HG03442 (cell line): ENCODE data around the gene SNU13.
"Not testable (repeated sequence)": the region's sequence is repeated elsewhere in the genome, so short reads cannot be mapped to it uniquely, and the experiment has no call there.

Source experiments
- ATAC-seq: cut with Tn5 transposase; IDR thresholded peaks from one replicate; pipeline ENCODE4 v1.9.1; 2021; ENCODE audit warnings: mild to moderate bottlenecking, moderate library complexity; ENCODE audit not compliant: unreplicated experiment

SNU13 gene

DNA sequence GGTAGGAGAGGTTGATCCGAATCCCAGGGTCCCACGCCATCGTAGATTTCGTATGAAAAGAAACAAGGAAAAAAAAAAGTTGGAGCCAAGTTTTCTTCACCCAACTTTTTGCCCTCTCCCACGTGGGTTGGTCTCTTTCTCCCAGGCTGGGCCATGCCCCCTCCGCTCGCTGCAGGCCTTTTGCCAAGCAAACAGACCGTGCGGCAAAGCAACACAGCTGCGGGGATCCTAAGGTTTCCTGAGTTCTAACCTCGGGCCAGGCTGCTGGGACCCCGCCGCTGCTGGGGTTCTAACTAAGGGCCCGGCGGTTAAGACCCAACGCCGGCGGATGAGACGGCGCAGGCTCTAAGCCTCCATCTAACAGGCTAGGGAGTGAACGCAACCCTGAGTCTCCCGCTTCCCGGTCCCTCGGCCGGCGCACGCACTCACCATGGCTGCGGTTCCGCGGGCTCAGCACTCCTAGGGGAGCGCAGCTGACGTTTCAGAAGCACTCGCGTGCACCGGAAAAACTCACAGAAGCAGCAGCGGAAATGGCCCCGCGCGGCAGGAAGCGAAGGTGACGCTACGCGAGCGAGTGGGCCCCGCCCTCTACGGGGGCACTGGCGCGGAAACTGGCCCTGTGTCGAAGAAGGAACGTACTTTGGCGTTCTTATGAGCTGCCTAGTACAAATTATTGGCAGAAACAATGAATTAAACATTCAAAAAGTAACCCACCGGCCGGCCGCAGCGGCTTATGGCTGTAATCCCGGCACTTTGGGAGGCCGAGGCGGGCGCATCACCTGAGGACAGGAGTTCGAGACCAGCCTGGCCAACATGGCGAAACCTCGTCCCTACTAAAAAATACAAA lies at the start of gene SNU13:
TSS of gene SNU13 (minus strand) at position 503 of the 847 bp plus-strand sequence. CDS start at position 432, 71 bp downstream.
- peak; percentile 80 for ATAC-seq

- ATAC-seq, result not testable (repeated sequence)
Observed at GRCh38 chr22:41733241-41733640, 44.6 kb upstream of the SNU13 start.

DNA sequence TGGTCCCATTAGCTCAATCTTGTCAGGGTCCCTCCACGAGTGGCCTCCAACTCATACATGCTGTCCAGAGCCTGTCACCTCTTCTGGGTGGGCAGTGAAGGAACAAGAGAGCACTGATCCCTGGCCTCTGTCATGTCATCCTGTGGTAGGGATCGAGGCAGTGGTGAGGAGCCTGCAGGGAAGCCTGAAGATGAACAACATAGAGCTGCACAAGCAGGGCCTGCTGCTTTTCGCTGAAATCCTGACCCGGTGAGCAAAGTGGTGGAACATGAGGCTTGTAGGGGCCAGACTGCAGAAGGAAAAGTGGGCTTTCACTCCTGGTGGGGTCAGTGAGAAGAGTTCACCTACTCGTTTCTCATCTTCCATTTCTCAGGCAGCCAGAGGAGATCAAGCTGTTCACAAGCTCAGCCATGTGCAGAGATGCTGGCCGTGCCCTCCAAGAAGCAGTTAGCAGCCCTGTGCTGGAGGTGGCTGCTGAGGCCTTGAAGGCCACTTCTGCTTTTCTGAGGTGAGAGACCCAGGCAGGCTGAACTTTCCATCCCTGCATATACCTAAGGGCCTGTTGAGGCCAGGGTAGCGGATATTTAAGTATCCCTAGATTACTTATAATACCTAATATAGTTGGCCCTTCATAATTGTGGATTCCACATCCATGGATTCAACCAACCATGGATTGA lies 43.6 kb upstream of the SNU13 start:
- ATAC-seq, result no peak

- no peak for ATAC-seq
Observed at GRCh38 chr22:41731609-41732008, 42.9 kb upstream of the SNU13 start.

DNA sequence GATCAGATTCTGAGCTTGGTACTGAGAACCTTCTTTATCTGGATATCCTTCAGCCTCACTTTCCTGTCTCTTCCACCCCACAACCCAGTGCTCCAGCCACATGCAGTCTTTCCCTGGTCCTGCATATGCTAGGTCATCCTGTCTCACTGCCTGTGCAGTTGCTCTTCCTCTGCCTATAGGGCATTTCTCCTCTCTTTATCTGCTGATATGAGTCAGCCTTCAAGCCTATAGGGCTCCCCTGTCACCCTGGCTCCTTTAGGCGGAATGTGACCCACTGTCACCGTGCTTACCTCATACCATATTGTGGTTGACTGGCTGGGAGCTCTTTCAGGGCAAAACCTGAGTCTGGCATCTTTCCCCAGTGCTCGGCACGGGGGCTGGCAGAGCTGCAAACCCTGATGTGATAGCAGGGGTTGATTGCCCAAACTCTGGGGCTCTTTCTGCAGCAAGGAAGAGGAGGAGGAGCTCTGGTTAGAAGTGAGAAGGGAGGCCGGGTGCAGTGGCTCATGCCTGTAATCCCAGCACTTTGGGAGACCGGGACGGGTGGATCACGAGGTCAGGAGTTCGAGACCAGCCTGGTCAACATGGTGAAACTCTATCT lies 36.9 kb upstream of the SNU13 start:
- no peak for ATAC-seq

DNA sequence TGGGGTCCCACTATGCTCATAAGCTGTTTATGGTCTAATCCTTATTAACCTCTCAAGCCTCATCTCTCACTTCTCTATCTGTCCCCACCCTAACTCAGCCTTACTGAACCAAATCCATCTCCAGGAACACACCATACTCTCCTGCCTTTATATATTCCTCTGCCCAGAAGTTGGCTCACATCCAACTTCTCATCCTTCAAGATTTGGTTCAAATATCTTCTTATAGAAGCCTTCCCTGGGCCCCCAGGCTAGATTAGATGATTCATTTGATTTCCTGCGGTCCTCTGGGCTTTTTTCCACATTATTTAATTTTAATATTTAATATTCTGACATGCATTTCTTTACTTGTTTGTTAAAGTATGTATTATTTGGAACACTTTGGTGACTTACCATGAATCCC lies 33.8 kb upstream of the SNU13 start:
- no peak for ATAC-seq

- no peak for ATAC-seq
Observed at GRCh38 chr22:41713004-41713403, 24.3 kb upstream of the SNU13 start.

GRCh38 chr22:41709341-41709740 lies 20.7 kb upstream of the SNU13 start:
- ATAC-seq, result no peak

- no peak for ATAC-seq
Observed at GRCh38 chr22:41702763-41703162, 14.1 kb upstream of the SNU13 start.

GRCh38 chr22:41700108-41700364 lies 11.4 kb upstream of the SNU13 start:
- no peak for ATAC-seq

DNA sequence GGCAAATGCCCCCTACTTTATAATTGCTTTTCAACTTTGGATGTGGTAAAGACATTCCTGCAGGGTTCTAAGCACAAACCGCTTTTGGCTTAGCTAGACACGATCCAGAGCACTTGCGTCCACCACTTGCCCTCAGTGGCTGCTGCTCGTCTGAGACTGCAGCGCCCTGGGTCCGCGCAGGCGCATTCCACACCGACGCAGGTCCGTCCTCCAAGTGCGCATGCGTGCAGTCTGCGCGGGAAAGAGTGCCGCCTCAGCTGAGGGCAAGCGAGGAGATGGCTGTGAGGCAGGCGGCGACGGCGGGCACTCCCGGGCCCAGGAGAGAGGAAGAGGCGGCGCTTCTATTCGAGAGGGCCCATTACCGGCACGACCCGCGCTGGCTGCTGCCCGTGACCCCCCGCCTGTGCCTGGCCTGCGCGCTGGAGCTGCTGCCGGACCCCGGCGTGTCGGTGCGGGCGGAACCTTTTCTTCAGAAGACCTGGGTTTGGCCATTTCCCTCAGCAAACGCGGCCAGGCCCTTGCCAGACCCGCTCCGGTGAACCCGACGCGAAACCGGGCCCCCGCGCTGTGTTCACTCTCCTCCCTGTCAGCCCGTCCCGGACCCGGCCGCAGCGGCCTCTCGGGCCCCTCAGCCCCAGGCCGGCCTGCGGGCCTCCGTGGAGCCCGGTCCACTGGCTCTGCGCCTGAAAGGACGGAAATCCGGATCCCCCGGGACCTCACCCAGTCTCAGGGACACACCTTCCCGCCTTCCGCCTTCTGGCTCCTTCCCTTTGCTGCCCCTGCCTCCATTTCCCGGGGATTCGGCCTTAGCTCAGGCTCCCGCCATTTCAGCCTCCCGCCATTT lies 10.8 kb upstream of the SNU13 start, which contains the start of gene MEI1:
TSS of gene MEI1 (plus strand) at position 240 of the 844 bp plus-strand sequence. CDS start at position 276, 36 bp downstream.
- ATAC-seq, result no peak

DNA sequence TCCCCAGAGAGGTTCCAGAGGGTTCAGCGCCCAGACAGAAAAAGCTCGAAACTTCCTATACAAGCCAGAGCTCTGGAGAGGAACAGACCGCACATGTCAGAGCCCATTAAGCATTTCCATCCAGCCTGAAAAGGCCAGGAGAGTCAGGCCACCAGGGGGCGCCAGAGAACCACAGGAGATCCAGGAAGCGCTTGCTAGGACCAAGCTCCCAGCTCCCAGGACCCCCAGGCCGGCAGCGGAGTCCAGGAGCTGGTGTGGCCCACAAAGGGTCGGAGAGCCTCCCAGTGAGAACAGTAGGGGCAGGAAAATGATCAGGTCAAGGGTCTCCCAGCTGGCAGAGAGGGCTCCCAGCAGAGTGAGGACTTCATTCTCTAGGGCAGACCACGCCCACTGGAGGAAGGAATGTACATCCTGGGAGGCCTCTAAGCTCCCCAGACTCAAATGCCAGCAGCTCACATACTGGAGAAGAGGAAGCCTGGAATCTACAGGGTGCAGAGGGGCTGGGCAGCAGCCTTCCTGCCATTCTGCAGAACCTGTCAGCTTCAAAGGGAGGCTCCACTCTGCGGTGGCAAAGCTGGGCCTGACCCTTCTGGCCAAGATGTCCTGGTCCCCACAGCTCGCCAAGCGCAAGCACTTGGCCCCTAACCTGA lies 8.6 kb upstream of the SNU13 start:
- ATAC-seq, result no peak

GRCh38 chr22:41696703-41697102 lies 8.0 kb upstream of the SNU13 start:
- no peak for ATAC-seq

GRCh38 chr22:41695211-41695610 lies 6.5 kb upstream of the SNU13 start:
- ATAC-seq, result no peak

GRCh38 chr22:41690476-41690875 lies 1.8 kb upstream of the SNU13 start:
- ATAC-seq, result no peak

GRCh38 chr22:41687901-41688364 lies 734 bp downstream of the SNU13 start:
- peak; percentile 15 for ATAC-seq

DNA sequence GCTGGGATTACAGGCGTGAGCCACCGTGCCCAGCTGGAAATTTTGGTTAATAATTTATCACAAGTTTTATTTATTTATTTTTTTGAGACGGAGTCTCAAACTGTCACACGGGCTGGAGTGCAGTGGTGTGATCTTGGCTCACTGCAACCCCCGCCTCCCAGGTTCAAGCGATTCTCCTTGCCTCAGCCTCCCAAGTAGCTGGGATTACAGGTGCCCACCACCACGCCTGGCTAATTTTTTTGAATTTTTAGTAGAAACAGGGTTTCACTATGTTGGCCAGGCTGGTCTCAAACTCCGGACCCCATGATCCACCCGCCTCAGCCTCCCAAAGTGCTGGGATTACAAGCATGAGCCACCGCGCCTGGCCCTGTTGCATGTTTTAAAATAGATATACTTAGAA lies 1.8 kb downstream of the SNU13 start:
- not testable (repeated sequence) for ATAC-seq

GRCh38 chr22:41684194-41684593 lies 4.5 kb downstream of the SNU13 start:
- ATAC-seq, result no peak

DNA sequence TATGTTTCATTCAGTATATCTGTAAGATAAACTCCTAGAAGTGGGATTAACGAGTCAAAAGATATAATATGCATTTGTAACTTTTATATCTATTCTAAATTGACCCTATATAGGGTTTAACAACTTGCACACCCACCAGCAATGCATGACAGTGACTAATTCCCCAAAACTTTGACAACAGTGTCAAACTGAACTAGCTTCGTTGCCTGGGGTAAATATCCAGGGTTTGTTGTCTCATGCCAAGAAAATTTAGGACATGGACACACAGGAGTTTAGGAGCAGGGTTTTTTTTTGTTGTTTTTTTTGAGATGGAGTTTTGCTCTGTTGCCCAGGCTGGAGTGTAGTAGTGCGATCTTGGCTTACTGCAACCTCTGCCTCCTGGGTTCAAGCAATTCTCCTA lies 5.1 kb downstream of the SNU13 start:
- no peak for ATAC-seq

DNA sequence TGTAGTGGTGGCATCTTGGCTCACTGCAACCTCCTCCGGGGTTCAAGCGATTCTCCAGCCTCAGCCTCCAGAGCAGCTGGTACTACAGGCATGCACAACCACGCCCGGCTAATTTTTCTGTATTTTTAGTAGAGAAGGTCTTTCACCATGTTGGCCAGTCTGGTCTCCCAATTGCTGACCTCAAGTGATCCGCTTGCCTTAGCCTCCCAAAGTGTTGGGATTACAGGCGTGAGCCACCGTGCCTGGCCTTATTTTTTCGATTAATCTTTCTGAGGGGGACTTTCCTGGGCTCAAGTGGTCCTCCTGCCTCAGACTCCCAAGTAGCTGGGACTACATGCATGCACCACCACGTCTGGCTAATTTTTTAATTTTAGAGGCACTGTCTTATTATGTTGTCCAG lies 5.6 kb downstream of the SNU13 start:
- ATAC-seq, result no peak
